Gastroesophageal sphincter (tissue), 3 donors: ENCODE data around the gene SEMA4D.

Experiments used
- POLR2A ChIP-seq, 2 donors: fragments of 450-650 bp; IDR thresholded peaks; one replicate each; pipeline ENCODE4 v1.6.1; 2017; ENCODE audit warnings: antibody characterized with exemption in 2 of 2, mild to moderate bottlenecking in 2 of 2, moderate library complexity in 1 of 2
- POLR2AphosphoS5 ChIP-seq: sonication (generic); formaldehyde crosslinking; IDR thresholded peaks from one replicate; pipeline ENCODE4 v1.6.1; 2017; ENCODE audit warnings: antibody characterized with exemption
- TF ChIP-seq, protein P1 (sequence below), 4 experiments: fragments of 200-600 bp in 2 of 4; fragments of 450-650 bp in 2 of 4; sonication (generic) in 1 of 4; IDR thresholded peaks; one replicate each; pipeline ENCODE4 v1.5.1; 2017 to 2019; ENCODE audit warnings: antibody characterized with exemption in 4 of 4, mild to moderate bottlenecking in 2 of 4, moderate library complexity in 2 of 4

DNA sequence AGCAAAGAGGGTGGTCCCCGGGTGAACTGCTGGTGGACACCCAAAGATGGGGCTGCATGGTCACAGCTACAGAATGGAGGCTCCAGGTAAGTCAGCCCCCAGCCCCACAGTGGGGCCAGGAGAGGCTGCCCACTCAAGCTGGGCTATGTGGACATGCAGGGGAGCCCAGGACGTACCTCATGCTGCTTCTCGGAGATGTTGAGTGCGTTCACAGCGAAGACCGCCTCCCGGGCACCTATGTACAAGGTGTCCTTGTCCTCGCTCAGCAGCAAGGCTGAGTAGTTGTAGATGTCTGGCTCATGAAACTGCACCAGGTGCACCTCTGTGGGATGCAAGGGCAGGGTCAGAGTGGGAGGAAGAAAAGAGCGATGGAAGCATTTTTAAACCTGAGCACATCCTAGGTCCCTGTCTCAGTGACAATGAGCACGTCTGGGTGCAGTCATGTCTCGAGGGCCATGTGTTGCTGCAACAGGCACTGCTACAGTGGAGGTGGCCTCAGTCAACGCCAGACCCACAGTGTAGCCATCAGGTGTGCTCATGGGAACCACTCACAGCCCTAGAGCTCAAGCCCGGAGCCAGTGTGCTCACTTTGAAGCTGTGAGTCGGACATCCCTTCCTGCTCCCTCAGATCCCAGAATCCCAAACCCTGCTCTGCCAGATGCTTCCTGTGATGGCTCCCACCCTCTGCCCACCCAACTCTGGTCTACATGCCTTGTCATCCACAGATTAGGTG is 95.1 kb downstream of the SEMA4D start:
- TF ChIP-seq, protein P1, sequence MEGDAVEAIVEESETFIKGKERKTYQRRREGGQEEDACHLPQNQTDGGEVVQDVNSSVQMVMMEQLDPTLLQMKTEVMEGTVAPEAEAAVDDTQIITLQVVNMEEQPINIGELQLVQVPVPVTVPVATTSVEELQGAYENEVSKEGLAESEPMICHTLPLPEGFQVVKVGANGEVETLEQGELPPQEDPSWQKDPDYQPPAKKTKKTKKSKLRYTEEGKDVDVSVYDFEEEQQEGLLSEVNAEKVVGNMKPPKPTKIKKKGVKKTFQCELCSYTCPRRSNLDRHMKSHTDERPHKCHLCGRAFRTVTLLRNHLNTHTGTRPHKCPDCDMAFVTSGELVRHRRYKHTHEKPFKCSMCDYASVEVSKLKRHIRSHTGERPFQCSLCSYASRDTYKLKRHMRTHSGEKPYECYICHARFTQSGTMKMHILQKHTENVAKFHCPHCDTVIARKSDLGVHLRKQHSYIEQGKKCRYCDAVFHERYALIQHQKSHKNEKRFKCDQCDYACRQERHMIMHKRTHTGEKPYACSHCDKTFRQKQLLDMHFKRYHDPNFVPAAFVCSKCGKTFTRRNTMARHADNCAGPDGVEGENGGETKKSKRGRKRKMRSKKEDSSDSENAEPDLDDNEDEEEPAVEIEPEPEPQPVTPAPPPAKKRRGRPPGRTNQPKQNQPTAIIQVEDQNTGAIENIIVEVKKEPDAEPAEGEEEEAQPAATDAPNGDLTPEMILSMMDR (IDR thresholded peaks at IDR 0.05), result no peak
- TF ChIP-seq POLR2AphosphoS5 (no peak), POLR2A (IDR thresholded peaks at IDR 0.05) (no peak)
